Type B pancreatic cell (in vitro differentiated cells): Measurements from ENCODE around the gene MPI. TPM values are rescaled to one million over a fixed set of nuclear protein-coding genes. Genes with fewer than 3 reads are reported as not detected.

ENCODE experiments used
- DNase-seq: peaks from one replicate; pipeline ENCODE4 v3.0.0; 2021; ENCODE audit warnings: mixed read lengths; ENCODE audit not compliant: unreplicated experiment; ENCODE audit errors: extremely low spot score
- H3K27ac Mint-ChIP-seq: 2 replicates; pipeline ENCODE4 v1.8.0; 2021; ENCODE audit warnings: mild to moderate bottlenecking, mixed read lengths
- H3K27me3 Mint-ChIP-seq: 2 replicates; pipeline ENCODE4 v1.8.0; 2021; ENCODE audit warnings: mixed read lengths
- H3K36me3 Mint-ChIP-seq: 2 replicates; pipeline ENCODE4 v1.8.0; 2021; ENCODE audit warnings: mixed read lengths
- H3K4me1 Mint-ChIP-seq: one replicate; pipeline ENCODE4 v1.8.0; 2021; ENCODE audit warnings: mixed read lengths; ENCODE audit not compliant: unreplicated experiment
- H3K4me3 Mint-ChIP-seq: 2 replicates; pipeline ENCODE4 v1.8.0; 2021; ENCODE audit warnings: mild to moderate bottlenecking, mixed read lengths
- H3K9me3 Mint-ChIP-seq: 2 replicates; pipeline ENCODE4 v1.8.0; 2021; ENCODE audit warnings: mixed read lengths
- CTCF ChIP-seq: fragments of 200-600 bp; sonication (generic); conservative IDR thresholded peaks from 2 replicates; pipeline ENCODE4 v1.5.0; 2021; ENCODE audit warnings: antibody characterized with exemption, mild to moderate bottlenecking
- microRNA-seq: library from miRNA; unstranded; fragments of <30 nt; microRNA quantifications from one replicate; pipeline ENCODE4, GENCODE V29; 2020
- total RNA-seq: library from RNA; stranded (reverse); gene quantifications from 2 replicates; pipeline ENCODE4 v1.2.1, GENCODE V29; 2021; ENCODE audit warnings: low replicate concordance

MPI gene
- total RNA-seq, 1 donor from 2014 or later, result 50.3 TPM

- TF ChIP-seq CTCF, result no peak
- no peak for DNase-seq
- Mint-ChIP-seq H3K36me3 (no peaks in the 10 kb centered on the region), H3K27me3 (peaks cover 15% of the 10 kb centered on the region), H3K4me3 (no peak overlapping the region), H3K9me3 (no peaks in the 10 kb centered on the region), H3K4me1 (peaks cover 12% of the 10 kb centered on the region), H3K27ac (no peak overlapping the region)
Measured at GRCh38 chr15:74951006-74951405, 61.2 kb downstream of the MPI start.

Small RNA genes within 50 kb of the gene (microRNA-seq; reads per million reads assigned to microRNA genes)
- gene MIR6882, result 1.1 reads per million

Other genes with a start within 250 kb of the MPI start
- gene EDC3, start 194.0 kb upstream of the MPI start, total RNA-seq, result 72.3 and 105 TPM in 2 replicates
- gene CYP1A1, start 164.5 kb upstream of the MPI start, total RNA-seq, result 189 and 410 TPM in 2 replicates
- 1.6 TPM in 1 of 2 replicates, not detected in the other for gene CYP1A2, start 141.2 kb upstream of the MPI start, total RNA-seq
- 77.4 and 102 TPM in 2 replicates for gene CSK, start 108.0 kb upstream of the MPI start, total RNA-seq
- not detected in 2 replicates for gene LMAN1L, start 77.2 kb upstream of the MPI start, total RNA-seq
- not detected in 2 replicates for gene CPLX3, start 63.4 kb upstream of the MPI start, total RNA-seq
- 44.9 and 46.4 TPM in 2 replicates for gene ULK3, start 46.9 kb upstream of the MPI start, total RNA-seq
- gene SCAMP2, start 16.7 kb upstream of the MPI start, total RNA-seq, result 58.0 and 100 TPM in 2 replicates
- gene FAM219B, start 16.8 kb downstream of the MPI start, total RNA-seq, result 112 and 117 TPM in 2 replicates
- 248 and 307 TPM in 2 replicates for gene COX5A, start 48.0 kb downstream of the MPI start, total RNA-seq
- gene RPP25, start 66.7 kb downstream of the MPI start, total RNA-seq, result 9.9 and 11.3 TPM in 2 replicates
- gene SCAMP5, start 105.5 kb downstream of the MPI start, total RNA-seq, result 38.1 and 41.8 TPM in 2 replicates
- gene PPCDC, start 133.5 kb downstream of the MPI start, total RNA-seq, result 19.1 and 23.6 TPM in 2 replicates